Mammary epithelial cell (primary cell): ENCODE results near the gene COL2A1.

Experiments used
- CTCF ChIP-seq, 2 donors: IDR thresholded peaks in 1 of 2; conservative IDR thresholded peaks in 1 of 2; 2 replicates each; pipeline ENCODE4 v1.5.1; 2011 to 2012; ENCODE audit warnings: inconsistent platforms in 2 of 2, low read length in 2 of 2, mild to moderate bottlenecking in 2 of 2, control low read depth in 1 of 2, low read depth in 1 of 2; ENCODE audit not compliant: insufficient read depth in 1 of 2; ENCODE audit errors: extremely low read depth in 1 of 2
- EZH2 ChIP-seq: IDR thresholded peaks from 2 replicates; pipeline ENCODE4 v1.6.1; 2012; ENCODE audit warnings: low read length, inconsistent platforms, borderline replicate concordance

DNA sequence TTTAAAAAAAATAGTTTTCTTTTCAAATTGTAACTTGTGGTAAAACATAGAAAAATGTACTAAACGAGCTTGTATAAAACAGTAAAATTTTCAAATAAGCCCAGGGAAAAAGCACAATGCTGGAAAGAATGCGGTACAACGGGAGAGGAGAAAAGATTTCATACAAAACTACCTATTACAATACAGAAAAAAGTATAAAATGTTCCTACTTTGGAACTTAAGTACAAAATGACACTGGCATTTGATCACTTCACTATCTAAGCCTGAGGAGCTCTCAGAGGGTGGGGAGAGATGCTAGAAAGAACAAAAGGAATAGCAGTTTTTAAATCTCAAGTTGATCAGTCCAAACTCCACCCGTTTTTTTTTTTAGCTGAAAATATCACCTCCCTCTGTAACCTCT, 39.5 kb upstream of the COL2A1 start:
- TF ChIP-seq CTCF (conservative IDR thresholded peaks at IDR 0.05 in 1 of 2, IDR thresholded peaks at IDR 0.05 in 1 of 2; ENCODE audit: extremely low read depth in 1 of 2, insufficient read depth in 1 of 2, low read depth in 1 of 2, low read length in 2 of 2) (no peak), EZH2 (no peak)
